ENCODE results near the gene SMIM41.

DNA sequence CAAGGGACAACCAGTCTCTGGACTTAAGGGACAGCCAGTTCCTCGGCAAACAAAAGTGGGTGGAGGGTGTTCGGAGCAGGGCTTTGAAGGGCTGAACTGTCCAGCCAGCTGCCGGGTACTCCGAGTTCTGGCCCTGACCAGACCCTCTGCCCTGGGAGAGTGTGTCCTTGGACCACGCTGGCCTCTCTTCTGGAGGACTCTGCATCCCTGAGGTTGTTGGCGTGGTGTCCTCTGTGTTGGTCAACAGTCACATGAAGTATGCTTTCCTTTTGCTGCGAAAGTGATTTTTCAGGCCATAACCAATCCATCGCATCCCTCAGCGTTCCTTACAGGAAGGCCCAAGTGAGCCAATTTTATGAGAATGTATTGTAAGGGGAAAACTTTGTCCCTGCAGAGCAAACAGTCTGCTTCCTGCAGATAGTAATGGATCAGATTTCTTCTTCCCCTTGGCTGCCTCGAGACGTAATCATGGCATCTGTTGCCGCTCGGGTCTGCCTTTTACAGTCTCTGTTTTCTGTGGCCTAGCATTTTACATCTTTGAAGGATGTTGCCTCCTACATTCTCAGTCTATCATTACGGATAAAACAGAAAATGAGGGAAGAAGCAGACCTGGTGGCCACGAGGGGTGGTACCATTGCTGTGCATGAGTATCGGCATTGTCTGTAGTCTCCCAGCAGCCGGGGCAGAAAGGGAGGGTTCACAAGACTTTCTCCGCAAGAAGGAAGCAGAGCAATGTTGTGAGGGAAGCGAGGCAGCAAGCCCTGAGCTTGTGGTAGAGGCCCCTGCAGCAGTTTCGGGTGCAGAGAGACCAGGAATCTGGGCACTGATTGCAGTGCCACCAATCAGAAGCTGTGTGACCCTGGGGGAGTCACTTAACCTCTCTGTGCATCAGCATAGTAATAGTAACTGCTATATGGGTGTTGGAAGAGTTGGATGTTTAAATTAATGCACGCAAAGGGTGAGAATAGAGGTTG, 47.4 kb downstream of the SMIM41 start:
- TF ChIP-seq, protein P1, sequence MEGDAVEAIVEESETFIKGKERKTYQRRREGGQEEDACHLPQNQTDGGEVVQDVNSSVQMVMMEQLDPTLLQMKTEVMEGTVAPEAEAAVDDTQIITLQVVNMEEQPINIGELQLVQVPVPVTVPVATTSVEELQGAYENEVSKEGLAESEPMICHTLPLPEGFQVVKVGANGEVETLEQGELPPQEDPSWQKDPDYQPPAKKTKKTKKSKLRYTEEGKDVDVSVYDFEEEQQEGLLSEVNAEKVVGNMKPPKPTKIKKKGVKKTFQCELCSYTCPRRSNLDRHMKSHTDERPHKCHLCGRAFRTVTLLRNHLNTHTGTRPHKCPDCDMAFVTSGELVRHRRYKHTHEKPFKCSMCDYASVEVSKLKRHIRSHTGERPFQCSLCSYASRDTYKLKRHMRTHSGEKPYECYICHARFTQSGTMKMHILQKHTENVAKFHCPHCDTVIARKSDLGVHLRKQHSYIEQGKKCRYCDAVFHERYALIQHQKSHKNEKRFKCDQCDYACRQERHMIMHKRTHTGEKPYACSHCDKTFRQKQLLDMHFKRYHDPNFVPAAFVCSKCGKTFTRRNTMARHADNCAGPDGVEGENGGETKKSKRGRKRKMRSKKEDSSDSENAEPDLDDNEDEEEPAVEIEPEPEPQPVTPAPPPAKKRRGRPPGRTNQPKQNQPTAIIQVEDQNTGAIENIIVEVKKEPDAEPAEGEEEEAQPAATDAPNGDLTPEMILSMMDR (optimal IDR thresholded peaks at IDR 0.05 in 1 of 3, IDR thresholded peaks at IDR 0.05 in 1 of 3, conservative IDR thresholded peaks at IDR 0.05 in 1 of 3; ENCODE audit: extremely low read depth in 1 of 3, insufficient read depth in 2 of 3, low read length in 3 of 3) = no peak
- no peak for TF ChIP-seq EZH2 (IDR thresholded peaks at IDR 0.05; ENCODE audit: low read length)

Data from keratinocyte (primary cell).